CD4-positive, CD25-positive, alpha-beta regulatory T cell (primary cell): Measurements from ENCODE around the gene FEN1. TPM values are rescaled to one million over a fixed set of nuclear protein-coding genes. Genes with fewer than 3 reads are reported as not detected.

Experiments used
- ATAC-seq, 2 donors: fragments of 150-1000 bp; cut with Tn5 transposase; one replicate each; pipeline ENCODE4 v1.10.0; 2021; ENCODE audit warnings: low read depth in 2 of 2, moderate number of reproducible peaks in 2 of 2, moderate library complexity in 1 of 2
- DNase-seq, 3 donors: peaks; one replicate each; pipeline versions ENCODE4 v3.0.0 to v3.0.0-alpha.2; 2012 to 2022; ENCODE audit warnings: mixed read lengths in 1 of 3
- H3K27ac ChIP-seq: one replicate; pipeline ENCODE4 v1.7.0; 2013; ENCODE audit warnings: mild to moderate bottlenecking, low read length; ENCODE audit not compliant: insufficient read depth, poor library complexity, severe bottlenecking
- H3K27me3 ChIP-seq: one replicate; pipeline ENCODE4 v1.7.0; 2013; ENCODE audit warnings: low read length; ENCODE audit not compliant: control insufficient read depth, insufficient read depth
- H3K36me3 ChIP-seq: one replicate; pipeline ENCODE4 v1.7.0; 2013; ENCODE audit warnings: mild to moderate bottlenecking, low read length, moderate library complexity; ENCODE audit not compliant: control insufficient read depth, insufficient read depth
- H3K4me1 ChIP-seq: 2 replicates; pipeline ENCODE4 v1.7.0; 2013; ENCODE audit warnings: mild to moderate bottlenecking, low read length; ENCODE audit not compliant: insufficient read depth, control insufficient read depth, poor library complexity, severe bottlenecking
- H3K4me3 ChIP-seq: one replicate; pipeline ENCODE4 v1.7.0; 2013; ENCODE audit warnings: low read depth, mild to moderate bottlenecking, low read length, moderate library complexity
- H3K9me3 ChIP-seq, 2 experiments: 1 replicate in 1 of 2; 2 replicates in 1 of 2; pipeline ENCODE4 v1.7.0; 2013; ENCODE audit warnings: low read length in 2 of 2, mild to moderate bottlenecking in 1 of 2, moderate library complexity in 1 of 2; ENCODE audit not compliant: control insufficient read depth in 2 of 2
- H3K27ac Mint-ChIP-seq, 3 donors: one replicate each; pipeline ENCODE4 v1.8.0; 2020 to 2022; ENCODE audit warnings: mild to moderate bottlenecking in 3 of 3, mixed read lengths in 3 of 3, moderate library complexity in 2 of 3
- H3K27me3 Mint-ChIP-seq: one replicate; pipeline ENCODE4 v1.8.0; 2022; ENCODE audit warnings: mild to moderate bottlenecking, mixed read lengths
- H3K36me3 Mint-ChIP-seq: one replicate; pipeline ENCODE4 v1.8.0; 2020; ENCODE audit warnings: mixed read lengths
- H3K4me1 Mint-ChIP-seq, 4 donors: one replicate each; pipeline ENCODE4 v1.8.0; 2020 to 2022; ENCODE audit warnings: mixed read lengths in 4 of 4, mild to moderate bottlenecking in 1 of 4
- H3K4me3 Mint-ChIP-seq, 4 donors: one replicate each; pipeline ENCODE4 v1.8.0; 2020 to 2022; ENCODE audit warnings: mild to moderate bottlenecking in 4 of 4, mixed read lengths in 4 of 4, moderate library complexity in 3 of 4
- H3K9me3 Mint-ChIP-seq, 7 donors: one replicate each; pipeline ENCODE4 v1.8.0; 2020 to 2022; ENCODE audit warnings: mixed read lengths in 7 of 7, mild to moderate bottlenecking in 3 of 7, moderate library complexity in 2 of 7
- polyA plus RNA-seq, 4 donors: library from polyadenylated mRNA; unstranded; fragments of 300-500 nt; fragmentation: Illumina TruSeq; gene quantifications; one replicate each; pipeline ENCODE4 v1.2.3, GENCODE V29; 2021
- total RNA-seq: library from RNA; stranded (reverse); gene quantifications from one replicate; pipeline ENCODE4 v1.2.3, GENCODE V29; 2022

The FEN1 gene
- total and polyA plus RNA-seq, 5 donors from 2014 or later, result 13.2 to 24.5 (median 22.1) TPM

DNA sequence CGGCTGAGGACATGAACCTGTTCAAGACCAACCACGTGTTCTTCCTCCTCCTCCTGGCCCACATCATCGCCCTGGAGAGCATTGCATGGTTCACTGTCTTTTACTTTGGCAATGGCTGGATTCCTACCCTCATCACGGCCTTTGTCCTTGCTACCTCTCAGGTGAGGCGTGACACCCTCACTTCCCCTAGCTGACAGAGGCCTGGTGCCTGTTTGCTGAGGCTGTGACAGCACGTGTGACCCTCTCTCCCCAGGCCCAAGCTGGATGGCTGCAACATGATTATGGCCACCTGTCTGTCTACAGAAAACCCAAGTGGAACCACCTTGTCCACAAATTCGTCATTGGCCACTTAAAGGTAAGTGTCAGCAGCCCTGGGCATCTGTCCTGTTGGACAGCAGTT, 47.7 kb downstream of the FEN1 start:
- peaks cover 11% of the 10 kb centered on the region for H3K27me3 Mint-ChIP-seq
- peaks cover 0 to 2% (median 0%) of the 10 kb centered on the region in 4 donors for H3K4me1 Mint-ChIP-seq
- no peak overlapping the region for H3K27ac Mint-ChIP-seq
- Histone ChIP-seq H3K4me1 (no peaks in the 10 kb centered on the region), H3K27ac (no peak overlapping the region), H3K36me3 (no peaks in the 10 kb centered on the region), H3K9me3 (no peaks in the 10 kb centered on the region), H3K4me3 (no peak overlapping the region), H3K27me3 (no peaks in the 10 kb centered on the region)
- H3K9me3 Mint-ChIP-seq, result no peaks in the 10 kb centered on the region
- DNase-seq, result no peak
- H3K4me3 Mint-ChIP-seq, result no peak overlapping the region
- no peaks in the 10 kb centered on the region for H3K36me3 Mint-ChIP-seq
- no peak for ATAC-seq

DNA sequence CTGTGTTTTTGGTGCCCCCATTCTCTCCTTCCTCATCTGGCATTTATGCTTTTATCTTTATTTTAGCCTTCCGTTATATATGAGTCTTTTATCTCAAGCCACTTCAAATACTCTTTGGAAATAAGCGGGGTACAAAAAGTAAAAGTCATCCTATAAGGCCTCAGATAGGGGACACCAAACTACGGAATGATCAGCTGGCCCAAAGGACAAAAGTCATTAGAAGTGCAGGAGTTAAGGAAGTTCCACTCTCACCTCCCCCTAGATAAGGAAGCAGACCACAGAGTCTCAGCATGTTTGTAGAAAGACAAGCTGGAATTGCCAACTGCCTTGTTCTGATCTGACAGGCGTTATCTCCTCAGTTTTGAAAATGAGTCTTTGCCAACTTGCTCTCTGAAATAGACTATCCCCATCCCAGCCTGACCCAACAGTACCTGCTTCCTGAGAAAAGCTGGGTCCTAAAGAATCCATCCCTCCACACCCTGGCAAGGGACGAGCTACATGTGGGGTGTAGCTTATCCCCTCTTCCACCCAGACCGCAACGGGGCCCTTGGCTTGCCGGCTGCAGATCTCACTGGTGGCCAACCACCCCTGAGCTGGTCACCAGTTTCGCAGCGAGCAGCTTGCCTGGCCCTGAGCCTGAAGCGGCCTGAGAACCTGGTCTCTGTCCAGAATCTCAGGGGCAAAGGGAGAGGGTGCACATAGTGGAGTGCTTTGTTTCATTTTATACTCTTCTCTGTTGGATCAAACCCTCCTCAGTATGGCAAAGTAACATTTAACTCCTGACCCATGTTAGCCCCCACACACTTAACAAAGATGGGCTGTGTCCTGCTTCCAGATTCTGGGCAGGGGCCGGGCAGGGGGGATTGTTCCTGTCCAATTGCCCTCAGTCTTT, 49.2 kb downstream of the FEN1 start:
- H3K27ac ChIP-seq, result no peak overlapping the region
- Mint-ChIP-seq H3K4me3 (no peak overlapping the region), H3K36me3 (no peaks in the 10 kb centered on the region), H3K9me3 (no peaks in the 10 kb centered on the region), H3K4me1 (no peaks in the 10 kb centered on the region), H3K27me3 (peaks cover 5% of the 10 kb centered on the region), H3K27ac (no peak overlapping the region)
- no peaks in the 10 kb centered on the region for H3K36me3 ChIP-seq
- H3K9me3 ChIP-seq, result no peaks in the 10 kb centered on the region
- H3K4me1 ChIP-seq, result no peaks in the 10 kb centered on the region
- no peaks in the 10 kb centered on the region for H3K27me3 ChIP-seq
- ATAC-seq (no peak), DNase-seq (no peak)
- no peak overlapping the region for H3K4me3 ChIP-seq

DNA sequence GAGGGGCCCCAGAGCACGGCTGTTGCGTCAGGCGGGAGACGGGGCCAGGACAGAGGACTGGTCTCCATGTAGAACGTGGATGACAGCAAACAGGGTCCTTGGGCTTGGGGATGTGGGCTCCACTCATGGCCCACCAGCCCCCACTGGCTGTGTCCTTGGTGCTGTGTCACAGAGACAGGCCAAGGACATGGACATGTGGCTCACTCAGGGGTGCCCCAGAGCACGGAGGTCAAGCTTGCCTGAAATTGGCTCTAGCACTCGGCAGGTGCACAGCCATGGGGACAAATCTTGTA, 49.8 kb downstream of the FEN1 start:
- H3K27me3 ChIP-seq, result no peaks in the 10 kb centered on the region
- no peak overlapping the region for H3K4me3 ChIP-seq
- H3K27ac ChIP-seq, result no peak overlapping the region
- Mint-ChIP-seq H3K36me3 (no peaks in the 10 kb centered on the region), H3K27ac (no peak overlapping the region), H3K4me1 (no peaks in the 10 kb centered on the region), H3K4me3 (no peak overlapping the region), H3K27me3 (peaks cover 5% of the 10 kb centered on the region), H3K9me3 (no peaks in the 10 kb centered on the region)
- ATAC-seq (no peak), DNase-seq (no peak)
- H3K36me3 ChIP-seq, result no peaks in the 10 kb centered on the region
- no peaks in the 10 kb centered on the region for H3K4me1 ChIP-seq
- no peaks in the 10 kb centered on the region for H3K9me3 ChIP-seq

DNA sequence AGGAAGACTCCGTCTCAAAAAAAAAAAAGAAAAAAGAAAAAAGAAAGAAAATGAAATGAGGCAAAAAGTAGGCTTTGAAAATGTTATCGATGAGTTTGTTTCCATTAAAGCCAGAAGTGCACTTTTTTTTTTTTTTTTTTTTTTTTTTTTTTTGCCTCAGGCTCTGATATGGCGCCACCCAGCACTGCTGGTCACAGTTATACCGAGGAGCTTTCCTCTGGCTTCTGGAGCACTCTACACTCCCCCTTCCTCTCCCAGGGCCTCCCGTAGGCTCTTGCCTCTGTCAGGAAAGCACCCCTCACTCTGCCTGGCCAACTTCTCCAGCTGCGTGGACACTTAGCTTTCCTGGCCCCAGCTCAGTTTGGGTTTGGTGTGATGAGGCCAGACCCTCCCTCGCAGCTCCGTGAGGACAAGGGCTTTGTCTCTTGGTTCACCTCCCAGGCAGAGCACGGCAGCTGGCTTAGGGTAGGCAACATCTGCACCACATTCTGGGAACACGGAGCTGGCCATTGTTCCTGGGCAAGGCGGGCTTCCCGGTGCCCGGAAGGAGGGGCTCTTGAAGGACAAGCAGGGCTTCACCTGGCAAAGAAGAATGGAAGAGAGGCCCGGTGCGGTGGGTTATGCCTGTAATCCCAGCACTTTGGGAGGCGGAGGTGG, 52.3 kb downstream of the FEN1 start:
- H3K36me3 ChIP-seq, result no peaks in the 10 kb centered on the region

DNA sequence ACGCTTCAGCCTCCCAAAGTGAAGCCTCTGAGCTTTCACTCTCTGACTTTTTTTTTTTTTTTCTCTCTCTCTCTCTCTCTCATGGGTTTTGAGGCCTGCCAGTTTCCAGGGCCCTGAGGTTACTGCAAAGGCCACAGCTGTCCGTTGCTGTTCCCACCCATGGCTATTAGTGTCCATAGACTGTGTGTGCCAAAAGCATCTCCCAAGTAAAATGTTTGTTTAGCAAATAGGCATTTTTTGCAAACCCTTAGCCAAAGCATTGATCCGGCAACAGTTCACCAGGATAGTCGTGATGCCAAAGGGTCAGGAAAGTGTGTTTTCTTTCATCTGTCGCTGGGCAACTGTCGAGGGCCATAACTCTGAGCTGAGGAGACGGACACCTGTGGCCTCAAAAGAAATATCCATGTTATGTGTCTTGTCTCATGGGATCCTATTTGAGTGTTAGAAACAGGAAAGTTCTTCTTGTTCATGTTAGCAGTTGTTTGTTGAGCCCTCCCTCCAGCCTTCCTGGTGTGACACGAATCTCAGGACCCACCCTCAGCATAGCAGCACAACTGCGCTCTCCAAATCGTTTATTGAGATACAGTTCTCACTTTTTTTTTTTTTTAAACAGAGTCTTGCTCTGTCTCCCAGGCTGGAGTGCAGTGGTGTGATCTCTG, 53.8 kb downstream of the FEN1 start:
- Histone ChIP-seq H3K27ac (no peak overlapping the region), H3K36me3 (no peaks in the 10 kb centered on the region), H3K4me1 (no peaks in the 10 kb centered on the region), H3K27me3 (no peaks in the 10 kb centered on the region), H3K4me3 (no peak overlapping the region), H3K9me3 (no peaks in the 10 kb centered on the region)
- ATAC-seq (no peak), DNase-seq (no peak)
- H3K4me3 Mint-ChIP-seq, result no peak overlapping the region
- no peaks in the 10 kb centered on the region for H3K27me3 Mint-ChIP-seq
- H3K9me3 Mint-ChIP-seq, result peaks cover 0 to 1% (median 0%) of the 10 kb centered on the region in 7 donors
- H3K36me3 Mint-ChIP-seq, result no peaks in the 10 kb centered on the region
- H3K4me1 Mint-ChIP-seq, result no peaks in the 10 kb centered on the region
- H3K27ac Mint-ChIP-seq, result no peak overlapping the region

More for the DNA sequence above, 52.3 kb downstream of the FEN1 start:
- Histone ChIP-seq H3K4me1 (no peaks in the 10 kb centered on the region), H3K9me3 (no peaks in the 10 kb centered on the region), H3K27ac (no peak overlapping the region), H3K27me3 (no peaks in the 10 kb centered on the region), H3K4me3 (no peak overlapping the region)
- no peaks in the 10 kb centered on the region for H3K27me3 Mint-ChIP-seq
- H3K4me1 Mint-ChIP-seq, result no peaks in the 10 kb centered on the region
- H3K27ac Mint-ChIP-seq, result no peak overlapping the region
- H3K4me3 Mint-ChIP-seq, result no peak overlapping the region
- H3K36me3 Mint-ChIP-seq, result no peaks in the 10 kb centered on the region
- H3K9me3 Mint-ChIP-seq, result peaks cover 0 to 1% (median 0%) of the 10 kb centered on the region in 7 donors
- no peak for DNase-seq
- ATAC-seq, result no peak

Other genes with a start within 250 kb of the FEN1 start
- gene SYT7, start 211.8 kb upstream of the FEN1 start, total RNA-seq, result 0.20 TPM
- not detected for gene SYT7, start 211.8 kb upstream of the FEN1 start, polyA plus RNA-seq
- gene DAGLA, start 112.5 kb upstream of the FEN1 start, total RNA-seq, result 0.94 TPM
- gene DAGLA, start 112.5 kb upstream of the FEN1 start, polyA plus RNA-seq, result under 1 TPM in 2 of 4 donors, not detected in 2; 0.08 to 0.10 TPM
- gene MYRF, start 40.3 kb upstream of the FEN1 start, total RNA-seq, result 0.30 TPM
- under 1 TPM in 2 of 4 donors, not detected in 2; 0.20 to 0.74 TPM for gene MYRF, start 40.3 kb upstream of the FEN1 start, polyA plus RNA-seq
- 71.7 TPM for gene TMEM258, start 312 bp upstream of the FEN1 start, total RNA-seq
- gene TMEM258, start 312 bp upstream of the FEN1 start, polyA plus RNA-seq, result 100 to 1,000 TPM; 207 to 283 (median 238) TPM
- gene FADS1, start 24.1 kb downstream of the FEN1 start, total RNA-seq, result 9.1 TPM
- 1 to 10 TPM in 1 of 4 donors, under 1 TPM in 1, not detected in 2; 0.35 to 3.1 TPM for gene FADS1, start 24.1 kb downstream of the FEN1 start, polyA plus RNA-seq
- gene FADS2, start 35.4 kb downstream of the FEN1 start, total RNA-seq, result 19.7 TPM
- 10 to 100 TPM in 1 of 4 donors, under 1 TPM in 2, not detected in 1; 0.23 to 13.6 (median 0.65) TPM for gene FADS2, start 35.4 kb downstream of the FEN1 start, polyA plus RNA-seq
- 15.8 TPM for gene FADS3, start 98.6 kb downstream of the FEN1 start, total RNA-seq
- gene FADS3, start 98.6 kb downstream of the FEN1 start, polyA plus RNA-seq, result 1 to 10 TPM in 3 of 4 donors, under 1 TPM in 1; 0.87 to 2.1 (median 1.3) TPM
- gene RAB3IL1, start 124.7 kb downstream of the FEN1 start, total RNA-seq, result not detected
- gene RAB3IL1, start 124.7 kb downstream of the FEN1 start, polyA plus RNA-seq, result not detected
- 0.15 TPM for gene BEST1, start 157.4 kb downstream of the FEN1 start, total RNA-seq
- 1 to 10 TPM; 1.2 to 1.8 (median 1.5) TPM for gene BEST1, start 157.4 kb downstream of the FEN1 start, polyA plus RNA-seq
- gene FTH1, start 174.7 kb downstream of the FEN1 start, total RNA-seq, result 2,525 TPM
- gene FTH1, start 174.7 kb downstream of the FEN1 start, polyA plus RNA-seq, result 1,000 to 10,000 TPM; 2,953 to 3,518 (median 3,358) TPM